K562 (cell line): ENCODE measurements around the gene SP4. TPM values are rescaled to one million over a fixed set of nuclear protein-coding genes. Genes with fewer than 3 reads are reported as not detected.

Experiments used
- ATAC-seq: fragments of 200-7000 bp; cut with Tn5 transposase; 3 replicates; pipeline ENCODE4 v1.9.1; 2020; ENCODE audit warnings: moderate library complexity
- BruUV-seq: library from RNA; stranded (reverse); fragments of 400-500 nt; replicated peaks from 2 replicates; lab custom pipeline; 2021; lab: Mats Ljungman, UMichigan
- CTCF ChIA-PET: fragments of 300-600 bp; formaldehyde crosslinking; extraction: SDS; loops from one replicate; lab custom pipeline; 2021; ENCODE audit warnings: low intra/inter-chr PET ratio; lab: Yijun Ruan, JAX
- POLR2A ChIA-PET: fragments of 300-600, 350-650 bp; sonication (Branson Sonifier 250); formaldehyde crosslinking; extraction: SDS; loops from one replicate; lab custom pipeline; 2021; ENCODE audit warnings: antibody characterized with exemption, inconsistent platforms; lab: Yijun Ruan, JAX
- DNase-seq, 4 experiments: peaks; one replicate each; pipeline versions ENCODE4 v3.0.0 to v3.0.0-alpha.2; 2011 to 2018; ENCODE audit warnings: low spot score in 3 of 4, mixed read lengths in 3 of 4; ENCODE audit errors: extremely low read depth in 1 of 4
- FAIRE-seq: peaks from 2 replicates; lab custom pipeline; 2011; peaks lifted over from hg19 to GRCh38; lab: Jason Lieb, UNC
- H2AFZ ChIP-seq: 2 replicates; pipeline ENCODE4 v1.6.0; 2011; ENCODE audit warnings: low read depth, low read length, control low read depth, inconsistent platforms
- H3K27ac ChIP-seq: fragments of 200-600 bp; 3 replicates; pipeline ENCODE4 v1.8.0; 2011; ENCODE audit warnings: low read depth, mild to moderate bottlenecking, control low read depth, inconsistent platforms, low read length, moderate library complexity, mixed read lengths; ENCODE audit errors: extremely low read depth
- H3K27me3 ChIP-seq, 2 experiments: fragments of 300-600 bp in 1 of 2; 2 replicates in 1 of 2; 3 replicates in 1 of 2; pipeline versions ENCODE4 v1.6.0 to v1.8.0; 2011; ENCODE audit warnings: inconsistent platforms in 2 of 2, low read length in 2 of 2, mild to moderate bottlenecking in 1 of 2, mixed read lengths in 1 of 2, moderate library complexity in 1 of 2; ENCODE audit not compliant: control insufficient read depth in 2 of 2, insufficient read depth in 2 of 2
- H3K36me3 ChIP-seq: fragments of 300-600 bp; 3 replicates; pipeline ENCODE4 v1.8.0; 2011; ENCODE audit warnings: mild to moderate bottlenecking, low read length, inconsistent platforms; ENCODE audit not compliant: control insufficient read depth, insufficient read depth
- H3K4me1 ChIP-seq, 2 experiments: fragments of 200-600 bp in 1 of 2; replicated peaks in 1 of 2; 2 replicates in 1 of 2; 3 replicates in 1 of 2; pipeline versions ENCODE4 v1.5.1 to v1.8.0; 2011; ENCODE audit warnings: inconsistent platforms in 2 of 2, low read length in 2 of 2, mild to moderate bottlenecking in 1 of 2, mixed read lengths in 1 of 2, moderate library complexity in 1 of 2; ENCODE audit not compliant: control insufficient read depth in 2 of 2, insufficient read depth in 2 of 2
- H3K4me2 ChIP-seq: 2 replicates; pipeline ENCODE4 v1.6.1; 2011; ENCODE audit warnings: low read length, control low read depth, inconsistent platforms, mixed read lengths; ENCODE audit not compliant: insufficient read depth
- H3K4me3 ChIP-seq: fragments of 200-600 bp; sonication (generic), shearing (Covaris generic); 2 replicates; pipeline ENCODE4 v1.5.1; 2016; ENCODE audit warnings: control low read depth, inconsistent platforms
- H3K79me2 ChIP-seq: fragments of 200-600 bp; 3 replicates; pipeline ENCODE4 v1.8.0; 2011; ENCODE audit warnings: low read length, inconsistent platforms; ENCODE audit not compliant: control insufficient read depth, insufficient read depth
- H3K9ac ChIP-seq, 2 experiments: 2 replicates each; pipeline versions ENCODE4 v1.6.0 to v1.6.1; 2011; ENCODE audit warnings: low read depth in 2 of 2, low read length in 2 of 2, control low read depth in 1 of 2, inconsistent platforms in 1 of 2, mild to moderate bottlenecking in 1 of 2, mixed read lengths in 1 of 2; ENCODE audit not compliant: insufficient read depth in 1 of 2
- H3K9me1 ChIP-seq: one replicate; pipeline ENCODE4 v1.6.0; 2011; ENCODE audit warnings: inconsistent platforms, mild to moderate bottlenecking, low read length, moderate library complexity; ENCODE audit not compliant: control insufficient read depth, insufficient read depth
- H3K9me3 ChIP-seq: replicated peaks from 2 replicates; pipeline ENCODE4 v1.5.1; 2011; ENCODE audit warnings: low read depth, low read length, inconsistent platforms; ENCODE audit not compliant: control insufficient read depth, insufficient read depth
- H4K20me1 ChIP-seq: replicated peaks from 2 replicates; pipeline ENCODE4 v1.6.1; 2011; ENCODE audit warnings: low read length, inconsistent platforms, mixed read lengths; ENCODE audit not compliant: control insufficient read depth, insufficient read depth
- KLF13 ChIP-seq: fragments of 450-650 bp; IDR thresholded peaks from 2 replicates; pipeline ENCODE4 v1.6.1; 2016; ENCODE audit warnings: missing genetic modification characterization, low read depth, mild to moderate bottlenecking, missing compliant biosample characterization, moderate library complexity, borderline replicate concordance
- NCOR1 ChIP-seq: fragments of 450-650 bp; IDR thresholded peaks from 2 replicates; pipeline ENCODE4 v1.6.1; 2016; ENCODE audit warnings: mild to moderate bottlenecking, moderate library complexity
- PYGO2 ChIP-seq: fragments of 450-650 bp; IDR thresholded peaks from 2 replicates; pipeline ENCODE4 v1.6.1; 2016; ENCODE audit warnings: mild to moderate bottlenecking, missing genetic modification characterization, moderate library complexity, missing compliant biosample characterization
- RHOXF2B ChIP-seq: fragments of 250-450 bp; sonication (Bioruptor Pico); conservative IDR thresholded peaks from 2 replicates; pipeline ENCODE4 v1.5.1; 2021
- TCF7L2 ChIP-seq: fragments of 150-350 bp; IDR thresholded peaks from 2 replicates; pipeline ENCODE4 v1.6.1; 2016; ENCODE audit warnings: low read depth, mild to moderate bottlenecking, low read length, moderate library complexity
- TRIM28 ChIP-seq: fragments of 450-650 bp; IDR thresholded peaks from 2 replicates; pipeline ENCODE4 v1.6.1; 2017
- ZNF232 ChIP-seq: sonication (generic); formaldehyde crosslinking; IDR thresholded peaks from 2 replicates; pipeline ENCODE4 v1.8.0; 2022; ENCODE audit warnings: mild to moderate bottlenecking, missing genetic modification reagents
- WGBS: fragments of 100-300 bp; shearing (Covaris generic); methylation state at CpG from one replicate; pipeline ENCODE4 v1.1.6; 2016; ENCODE audit warnings: low coverage, mixed read lengths; ENCODE audit not compliant: insufficient coverage; ENCODE audit errors: missing lambda C conversion rate; 5-methylcytosine and 5-hydroxymethylcytosine counted together
- in situ Hi-C: fragments of 300-500 bp; cut with MboI; formaldehyde crosslinking; loops from 4 replicates; pipeline ENCODE4 v1.15.0; 2018; ENCODE audit warnings: inconsistent platforms, mixed read lengths
- intact Hi-C: fragments of 100-400 bp; cut with micrococcal nuclease; formaldehyde crosslinking; loops from 2 replicates; pipeline ENCODE4 v1.14.2; 2022
- polyA plus RNA-seq, 8 experiments: library from polyadenylated mRNA; depleted of rRNA in 4 of 8; stranded (reverse) in 5 of 8; unstranded in 3 of 8; fragments of >200 nt; fragmentation: Nextera tagmentation in 2 of 8; fragmentation: Illumina TruSeq in 1 of 8; extraction: Ambion mirVana in 2 of 8; extraction: Trizol in 1 of 8; gene quantifications; 2 replicates each; pipeline versions ENCODE4 v1.2.1 to v1.2.3, GENCODE V29; 2011 to 2014; ENCODE audit warnings: inconsistent platforms in 1 of 8, missing spikeins in 1 of 8
- total RNA-seq, 7 experiments: library from RNA; depleted of rRNA in 6 of 7; stranded (reverse); fragments of >200 nt in 6 of 7; fragmentation: Illumina TruSeq in 2 of 7; extraction: Trizol in 2 of 7; gene quantifications; 2 replicates each; pipeline versions ENCODE4 v1.2.1 to v1.2.3, GENCODE V29; 2011 to 2021; ENCODE audit warnings: low replicate concordance in 1 of 7
- TF ChIP-seq, protein P1 (sequence below): fragments of 450-650 bp; IDR thresholded peaks from 2 replicates; pipeline ENCODE4 v1.7.0; 2016; ENCODE audit warnings: borderline replicate concordance
- TF ChIP-seq, protein P2 (sequence below): fragments of 250-450 bp; sonication (Bioruptor Pico); IDR thresholded peaks from 2 replicates; pipeline ENCODE4 v1.8.0; 2021; ENCODE audit warnings: mild to moderate bottlenecking, moderate library complexity
- TF ChIP-seq, protein P3 (sequence below): fragments of 250-450 bp; sonication (Bioruptor Pico); IDR thresholded peaks from 2 replicates; pipeline ENCODE4 v1.5.0; 2021
- TF ChIP-seq, protein P4 (sequence below): fragments of 450-650 bp; conservative IDR thresholded peaks from 2 replicates; pipeline ENCODE4 v1.6.1; 2016; ENCODE audit warnings: missing genetic modification characterization, low read depth, mild to moderate bottlenecking, control low read depth, missing compliant biosample characterization

The SP4 gene
- total and polyA plus RNA-seq, 9 of the 15 experiments (the other 6 are each of a cell fraction or from before 2014, with no cell fraction given), result 2.4 to 9.4 (median 4.5) TPM

DNA sequence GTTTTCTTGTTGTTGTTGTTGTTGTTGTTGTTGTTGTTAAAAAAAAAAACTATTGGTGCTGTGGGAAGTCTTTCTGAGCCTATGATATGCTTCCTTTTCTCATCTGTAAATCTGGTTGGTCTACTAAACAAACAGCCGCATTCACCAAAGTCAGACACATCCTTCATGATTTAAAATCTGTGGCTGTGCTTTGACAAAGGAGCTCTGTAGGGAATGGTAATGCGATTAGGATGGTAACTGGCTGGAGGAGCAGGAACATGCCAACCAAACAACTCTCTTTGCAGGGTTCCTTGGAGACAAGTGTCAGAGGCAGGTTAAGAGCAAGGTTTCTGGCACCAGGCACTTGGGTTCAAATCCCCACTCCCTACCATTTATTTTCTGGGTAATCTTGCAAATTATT is 14.9 kb upstream of the SP4 start:
- H3K4me1 ChIP-seq, result peaks cover 0 to 25% of the 10 kb centered on the region in 2 experiments; a peak in 3 of 5 replicates
- H3K27ac ChIP-seq, result no peak overlapping the region
- DNase-seq (no peak), ATAC-seq (no peak), FAIRE-seq (no peak)
- ChIA-PET CTCF (no interaction called here), POLR2A (interaction anchor here (2.1 kb wide), 1 partner anchor 14 kb away, joined by 11 read pairs; no protein-coding TSS in a partner anchor)
- H2AFZ ChIP-seq, result no peak overlapping the region
- no peaks in the 10 kb centered on the region for H4K20me1 ChIP-seq
- no peak for TF ChIP-seq TRIM28
- TF ChIP-seq KLF13 (tag), result no peak
- TF ChIP-seq, protein P1, sequence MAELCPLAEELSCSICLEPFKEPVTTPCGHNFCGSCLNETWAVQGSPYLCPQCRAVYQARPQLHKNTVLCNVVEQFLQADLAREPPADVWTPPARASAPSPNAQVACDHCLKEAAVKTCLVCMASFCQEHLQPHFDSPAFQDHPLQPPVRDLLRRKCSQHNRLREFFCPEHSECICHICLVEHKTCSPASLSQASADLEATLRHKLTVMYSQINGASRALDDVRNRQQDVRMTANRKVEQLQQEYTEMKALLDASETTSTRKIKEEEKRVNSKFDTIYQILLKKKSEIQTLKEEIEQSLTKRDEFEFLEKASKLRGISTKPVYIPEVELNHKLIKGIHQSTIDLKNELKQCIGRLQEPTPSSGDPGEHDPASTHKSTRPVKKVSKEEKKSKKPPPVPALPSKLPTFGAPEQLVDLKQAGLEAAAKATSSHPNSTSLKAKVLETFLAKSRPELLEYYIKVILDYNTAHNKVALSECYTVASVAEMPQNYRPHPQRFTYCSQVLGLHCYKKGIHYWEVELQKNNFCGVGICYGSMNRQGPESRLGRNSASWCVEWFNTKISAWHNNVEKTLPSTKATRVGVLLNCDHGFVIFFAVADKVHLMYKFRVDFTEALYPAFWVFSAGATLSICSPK, result no peak
- TF ChIP-seq, protein P2, sequence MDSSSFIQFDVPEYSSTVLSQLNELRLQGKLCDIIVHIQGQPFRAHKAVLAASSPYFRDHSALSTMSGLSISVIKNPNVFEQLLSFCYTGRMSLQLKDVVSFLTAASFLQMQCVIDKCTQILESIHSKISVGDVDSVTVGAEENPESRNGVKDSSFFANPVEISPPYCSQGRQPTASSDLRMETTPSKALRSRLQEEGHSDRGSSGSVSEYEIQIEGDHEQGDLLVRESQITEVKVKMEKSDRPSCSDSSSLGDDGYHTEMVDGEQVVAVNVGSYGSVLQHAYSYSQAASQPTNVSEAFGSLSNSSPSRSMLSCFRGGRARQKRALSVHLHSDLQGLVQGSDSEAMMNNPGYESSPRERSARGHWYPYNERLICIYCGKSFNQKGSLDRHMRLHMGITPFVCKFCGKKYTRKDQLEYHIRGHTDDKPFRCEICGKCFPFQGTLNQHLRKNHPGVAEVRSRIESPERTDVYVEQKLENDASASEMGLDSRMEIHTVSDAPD (CRISPR knock-in tag), result no peak
- no peak for TF ChIP-seq ZNF232 (CRISPR knock-in tag)
- TF ChIP-seq TCF7L2, result no peak
- TF ChIP-seq, protein P3, sequence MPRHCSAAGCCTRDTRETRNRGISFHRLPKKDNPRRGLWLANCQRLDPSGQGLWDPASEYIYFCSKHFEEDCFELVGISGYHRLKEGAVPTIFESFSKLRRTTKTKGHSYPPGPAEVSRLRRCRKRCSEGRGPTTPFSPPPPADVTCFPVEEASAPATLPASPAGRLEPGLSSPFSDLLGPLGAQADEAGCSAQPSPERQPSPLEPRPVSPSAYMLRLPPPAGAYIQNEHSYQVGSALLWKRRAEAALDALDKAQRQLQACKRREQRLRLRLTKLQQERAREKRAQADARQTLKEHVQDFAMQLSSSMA (CRISPR knock-in tag), result no peak
- no peak for TF ChIP-seq PYGO2 (tag)
- TF ChIP-seq RHOXF2B, result no peak
- TF ChIP-seq NCOR1, result no peak
- TF ChIP-seq, protein P4, sequence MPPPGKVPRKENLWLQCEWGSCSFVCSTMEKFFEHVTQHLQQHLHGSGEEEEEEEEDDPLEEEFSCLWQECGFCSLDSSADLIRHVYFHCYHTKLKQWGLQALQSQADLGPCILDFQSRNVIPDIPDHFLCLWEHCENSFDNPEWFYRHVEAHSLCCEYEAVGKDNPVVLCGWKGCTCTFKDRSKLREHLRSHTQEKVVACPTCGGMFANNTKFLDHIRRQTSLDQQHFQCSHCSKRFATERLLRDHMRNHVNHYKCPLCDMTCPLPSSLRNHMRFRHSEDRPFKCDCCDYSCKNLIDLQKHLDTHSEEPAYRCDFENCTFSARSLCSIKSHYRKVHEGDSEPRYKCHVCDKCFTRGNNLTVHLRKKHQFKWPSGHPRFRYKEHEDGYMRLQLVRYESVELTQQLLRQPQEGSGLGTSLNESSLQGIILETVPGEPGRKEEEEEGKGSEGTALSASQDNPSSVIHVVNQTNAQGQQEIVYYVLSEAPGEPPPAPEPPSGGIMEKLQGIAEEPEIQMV (tag), result no peak
- in situ Hi-C loops, result no loop called here
- H3K9me3 ChIP-seq, result no peaks in the 10 kb centered on the region
- H3K27me3 ChIP-seq, result peaks cover 0 to 11% of the 10 kb centered on the region in 2 experiments; a peak in 2 of 5 replicates
- H3K36me3 ChIP-seq, result no peaks in the 10 kb centered on the region
- no peaks in the 10 kb centered on the region for H3K9me1 ChIP-seq
- H3K4me3 ChIP-seq, result no peak overlapping the region
- H3K4me2 ChIP-seq, result no peak overlapping the region
- WGBS, result 67% methylated on average over 2 of the region's 2 CpGs
- intact Hi-C loops, result no loop called here
- no peaks in the 10 kb centered on the region for H3K79me2 ChIP-seq
- no TSS peak for BruUV-seq
- H3K9ac ChIP-seq, result no peak overlapping the region
